GM12892 (cell line): ENCODE measurements around the gene SIVA1.
A peak's percentile ranks its signal among the peaks of the same experiment; 100 is the strongest.

ENCODE experiments used
- DNase-seq: peaks from one replicate; pipeline ENCODE4 v3.0.0; 2011; ENCODE audit not compliant: insufficient read length
- FAIRE-seq: peaks from 2 replicates; lab custom pipeline; 2011; peaks lifted over from hg19 to GRCh38; lab: Jason Lieb, UNC
- POLR2A ChIP-seq: IDR thresholded peaks from 2 replicates; pipeline ENCODE4 v1.6.1; 2011; ENCODE audit warnings: low read depth, low read length, control low read depth
- POLR2AphosphoS5 ChIP-seq: IDR thresholded peaks from 2 replicates; pipeline ENCODE4 v1.6.1; 2011; ENCODE audit warnings: low read depth, low read length, control low read depth
- TAF1 ChIP-seq: IDR thresholded peaks from 2 replicates; pipeline ENCODE4 v1.6.1; 2011; ENCODE audit warnings: low read depth, mild to moderate bottlenecking, control low read depth, low read length, borderline replicate concordance

The SIVA1 gene

DNA sequence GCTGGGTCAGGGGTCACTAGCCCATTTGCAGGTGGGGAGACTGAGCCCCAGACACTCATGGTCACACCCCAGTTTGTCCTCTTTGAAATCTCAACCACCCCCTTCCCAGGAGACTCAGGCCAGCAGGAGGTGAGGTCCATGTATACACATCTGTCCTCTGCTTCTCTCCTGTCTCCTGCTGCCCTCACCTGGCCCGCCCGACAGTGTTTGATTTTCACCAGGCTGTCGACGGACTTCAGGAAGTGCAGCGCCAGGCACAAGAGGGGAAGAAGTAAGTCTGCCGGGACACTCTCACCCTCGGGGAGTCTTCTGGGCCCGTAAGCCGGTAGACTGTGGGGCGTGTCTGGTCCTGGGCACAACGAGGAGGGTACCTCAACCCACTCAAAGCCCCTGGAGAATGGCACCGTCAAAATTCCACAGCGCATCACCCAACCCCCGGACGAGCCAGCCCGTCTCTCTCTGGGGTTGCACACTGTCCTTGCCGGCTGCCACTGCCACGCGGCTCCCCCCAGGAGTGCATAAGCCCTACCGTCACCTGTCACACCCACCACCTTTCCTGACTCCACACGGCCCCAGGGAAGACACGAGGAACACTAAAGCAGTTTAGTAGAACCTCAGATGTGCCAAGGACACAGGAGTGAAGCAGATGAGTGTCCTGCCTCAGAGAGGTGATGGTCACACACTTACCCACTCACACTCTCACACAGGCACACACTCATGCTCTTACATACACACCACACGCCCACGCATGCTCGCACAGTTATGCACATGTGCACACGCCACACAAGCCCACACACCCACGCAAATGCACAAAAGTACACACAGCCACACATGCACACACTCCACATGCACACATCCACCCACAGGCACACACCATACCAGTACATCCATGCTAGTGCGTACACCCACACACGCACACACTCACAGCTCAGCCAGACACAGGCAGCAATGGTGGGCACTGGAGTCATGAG, 13.1 kb upstream of the SIVA1 start:
- FAIRE-seq (no peak), DNase-seq (no peak)
- no peak for TF ChIP-seq POLR2A
- TF ChIP-seq POLR2AphosphoS5 = no peak; the same call in 1 of the 2 replicates
- TF ChIP-seq TAF1 = no peak

DNA sequence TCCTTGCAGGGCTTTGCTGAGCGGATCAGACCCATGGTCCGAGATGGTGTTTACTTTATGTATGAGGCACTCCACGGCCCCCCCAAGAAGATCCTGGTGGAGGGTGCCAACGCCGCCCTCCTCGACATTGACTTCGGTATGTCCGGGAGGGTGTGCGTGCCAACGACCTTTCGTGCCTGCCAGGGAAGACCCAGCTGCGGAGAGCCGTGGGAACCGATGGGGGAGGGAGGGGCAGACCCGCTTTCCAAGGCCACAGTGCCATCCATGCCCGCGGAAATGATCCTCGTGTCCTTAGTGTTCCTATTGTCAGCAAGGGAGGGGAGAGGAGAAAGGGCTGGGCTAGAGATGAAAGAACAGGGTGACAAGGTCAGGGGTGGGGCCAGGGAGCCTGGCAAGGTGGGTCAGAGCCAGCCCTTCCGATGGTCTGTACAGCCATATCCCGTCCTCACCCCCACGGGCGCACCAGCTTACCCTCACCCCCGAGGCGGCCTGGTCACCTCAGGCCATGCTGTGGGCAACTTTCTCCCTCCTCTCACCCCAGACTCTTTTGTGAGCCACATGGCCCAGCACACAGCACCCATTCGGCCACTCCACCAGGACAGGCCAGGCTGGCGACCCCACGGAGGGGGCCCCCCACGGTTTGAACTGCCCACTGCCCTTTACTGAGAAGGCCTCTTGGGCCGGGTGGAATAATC, 11.7 kb upstream of the SIVA1 start:
- DNase-seq = no peak
- no peak for FAIRE-seq
- TF ChIP-seq TAF1 = no peak
- TF ChIP-seq POLR2A = no peak
- no peak for TF ChIP-seq POLR2AphosphoS5

DNA sequence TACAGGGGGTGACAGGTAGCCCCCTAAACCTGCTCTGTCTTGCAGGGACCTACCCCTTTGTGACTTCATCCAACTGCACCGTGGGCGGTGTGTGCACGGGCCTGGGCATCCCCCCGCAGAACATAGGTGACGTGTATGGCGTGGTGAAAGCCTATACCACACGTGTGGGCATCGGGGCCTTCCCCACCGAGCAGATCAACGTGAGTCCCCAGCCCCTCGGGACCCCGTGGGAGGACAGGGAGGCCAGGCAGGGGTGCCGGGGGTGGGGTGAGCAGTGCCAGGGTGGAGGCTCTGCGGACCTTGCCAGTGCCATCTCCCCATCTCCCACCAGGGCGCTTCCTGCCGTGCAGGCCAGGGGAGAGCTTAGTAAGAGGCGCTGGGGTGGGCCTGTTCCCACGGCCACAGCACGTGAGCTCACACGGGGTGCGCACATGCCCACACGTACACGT, 11.1 kb upstream of the SIVA1 start:
- TF ChIP-seq POLR2AphosphoS5 = no peak
- no peak for TF ChIP-seq TAF1
- no peak for TF ChIP-seq POLR2A
- DNase-seq (no peak), FAIRE-seq (no peak)

DNA sequence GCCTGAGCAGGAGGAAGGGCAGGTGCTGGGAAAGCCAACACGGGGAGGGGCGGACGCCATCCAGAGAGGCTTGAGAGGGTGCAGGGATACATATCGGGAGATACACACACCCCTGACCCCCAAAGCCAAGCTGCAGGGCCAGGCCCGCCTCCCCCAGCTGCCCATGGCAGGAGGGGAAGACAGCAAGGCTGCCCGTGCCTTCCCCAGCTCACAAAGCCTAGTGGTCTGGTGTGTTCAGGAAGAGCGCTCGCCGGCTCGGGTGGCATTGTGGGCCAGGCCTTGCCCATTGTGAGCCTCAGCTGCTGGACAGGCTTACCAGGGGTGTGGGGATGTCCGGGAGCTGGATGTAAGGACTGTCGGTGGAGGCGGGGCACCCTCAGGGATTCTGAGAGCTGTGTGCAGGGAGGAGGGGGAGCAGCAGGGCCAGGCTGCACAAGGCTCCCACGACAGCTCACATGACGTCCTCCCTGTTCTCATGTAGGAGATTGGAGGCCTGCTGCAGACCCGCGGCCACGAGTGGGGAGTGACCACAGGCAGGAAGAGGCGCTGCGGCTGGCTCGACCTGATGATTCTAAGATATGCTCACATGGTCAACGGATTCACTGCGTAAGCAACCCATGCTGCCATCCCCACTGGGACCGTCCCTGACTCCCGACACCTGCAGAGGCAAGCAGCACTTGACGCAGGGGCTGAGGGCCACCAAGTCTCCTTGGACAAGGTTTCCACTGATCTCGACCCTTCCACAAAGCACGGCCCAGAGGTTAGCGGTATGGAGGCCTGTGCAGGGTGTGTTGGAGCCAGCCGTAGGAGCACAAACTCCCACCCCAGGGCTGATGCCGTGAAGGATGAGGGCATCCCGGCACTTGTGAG, 10.1 kb upstream of the SIVA1 start:
- no peak for TF ChIP-seq POLR2A
- TF ChIP-seq TAF1 = no peak
- no peak for TF ChIP-seq POLR2AphosphoS5
- DNase-seq = no peak
- no peak for FAIRE-seq

GRCh38 chr14:104743461-104744380, 9.2 kb upstream of the SIVA1 start:
- TF ChIP-seq POLR2A (no peak), POLR2AphosphoS5 (no peak), TAF1 (no peak)
- DNase-seq (no peak), FAIRE-seq (no peak)

DNA sequence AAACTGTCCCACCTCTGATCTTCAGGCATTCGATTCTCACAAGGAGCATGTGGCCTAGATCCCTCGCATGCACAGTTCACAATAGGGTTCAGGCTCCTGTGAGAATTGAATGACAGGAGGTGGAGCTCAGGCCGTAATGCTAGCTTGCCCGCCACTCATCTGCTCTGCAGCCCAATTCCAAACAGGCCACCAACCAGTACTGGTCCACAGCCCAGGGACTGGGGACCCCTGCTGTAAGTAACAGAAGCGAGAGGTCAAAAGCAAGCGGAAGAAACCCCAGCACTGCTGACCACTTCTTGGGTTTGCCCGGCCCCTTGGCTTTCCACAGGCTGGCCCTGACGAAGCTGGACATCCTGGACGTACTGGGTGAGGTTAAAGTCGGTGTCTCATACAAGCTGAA, 8.5 kb upstream of the SIVA1 start:
- FAIRE-seq = no peak
- DNase-seq = no peak
- TF ChIP-seq POLR2A (no peak), TAF1 (no peak), POLR2AphosphoS5 (no peak)

- DNase-seq (no peak), FAIRE-seq (no peak)
- TF ChIP-seq POLR2A (no peak), POLR2AphosphoS5 (no peak), TAF1 (no peak)
Measured at GRCh38 chr14:104745431-104745830, 7.5 kb upstream of the SIVA1 start.

DNA sequence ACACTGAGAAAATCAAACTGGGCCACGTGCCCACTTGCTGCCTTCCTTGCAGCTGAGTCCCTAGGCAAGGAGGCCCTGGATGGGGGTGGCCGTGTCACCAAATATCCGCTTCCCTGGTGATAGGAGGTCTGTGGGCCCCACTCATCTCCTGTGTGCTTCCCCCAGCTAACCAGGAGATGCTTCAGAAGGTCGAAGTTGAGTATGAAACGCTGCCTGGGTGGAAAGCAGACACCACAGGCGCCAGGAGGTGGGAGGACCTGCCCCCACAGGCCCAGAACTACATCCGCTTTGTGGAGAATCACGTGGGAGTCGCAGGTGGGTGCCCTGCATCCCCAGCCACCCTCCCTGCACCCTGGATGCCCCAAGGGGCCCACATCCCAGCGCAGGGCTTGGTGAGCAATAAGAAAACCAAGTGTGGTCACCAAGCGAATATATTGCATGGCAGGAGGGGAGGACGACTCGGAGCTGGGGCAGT, 6.8 kb upstream of the SIVA1 start:
- FAIRE-seq (peak; percentile 61), DNase-seq (no peak)
- TF ChIP-seq POLR2AphosphoS5 = no peak
- TF ChIP-seq TAF1 = no peak
- TF ChIP-seq POLR2A = no peak

- FAIRE-seq = no peak
- DNase-seq = no peak
- TF ChIP-seq TAF1 (no peak), POLR2AphosphoS5 (no peak), POLR2A (no peak)
Measured at GRCh38 chr14:104746934-104747481, 5.9 kb upstream of the SIVA1 start.

DNA sequence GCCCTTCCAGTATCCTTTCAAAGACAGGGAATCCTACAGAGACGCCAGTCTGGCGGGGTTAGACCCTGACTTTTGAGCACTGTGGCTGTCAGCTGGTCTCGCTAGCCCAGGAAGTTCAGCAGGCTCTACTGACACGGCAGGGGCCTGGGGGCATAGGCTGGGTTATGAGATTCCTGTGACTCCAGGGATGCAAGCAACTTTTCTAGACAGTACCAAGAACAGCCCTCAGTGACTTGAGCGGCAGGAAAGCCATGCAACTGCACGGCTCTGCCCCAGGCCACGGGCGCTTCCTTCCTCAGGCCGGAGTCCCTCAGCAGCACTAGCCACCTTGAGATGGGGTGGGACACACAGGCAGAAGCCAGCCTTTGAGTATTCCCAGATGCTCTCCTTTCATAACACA, 5.1 kb upstream of the SIVA1 start:
- no peak for TF ChIP-seq POLR2A
- no peak for TF ChIP-seq TAF1
- TF ChIP-seq POLR2AphosphoS5 = no peak
- DNase-seq (no peak), FAIRE-seq (no peak)
